GM18519 (cell line): ENCODE measurements around the gene CEMIP2.
"Not testable (repeated sequence)": the region's sequence is repeated elsewhere in the genome, so short reads cannot be mapped to it uniquely, and the experiment has no call there.

Experiments used
- ATAC-seq: cut with Tn5 transposase; IDR thresholded peaks from one replicate; pipeline ENCODE4 v1.9.1; 2021; ENCODE audit warnings: mild to moderate bottlenecking, moderate library complexity; ENCODE audit not compliant: unreplicated experiment, low FRiP score

CEMIP2 gene

GRCh38 chr9:71716138-71716909 is 52.0 kb downstream of the CEMIP2 start:
- ATAC-seq, result no peak

- ATAC-seq, result no peak
These were observed 57.5 kb downstream of the CEMIP2 start for GRCh38 chr9:71710856-71711255.

- ATAC-seq, result no peak
These were observed 58.1 kb downstream of the CEMIP2 start for GRCh38 chr9:71710201-71710600.

- no peak for ATAC-seq
These were observed 58.9 kb downstream of the CEMIP2 start for GRCh38 chr9:71709384-71709783.

GRCh38 chr9:71706176-71706575 is 62.1 kb downstream of the CEMIP2 start:
- no peak for ATAC-seq

GRCh38 chr9:71704796-71705195 is 63.5 kb downstream of the CEMIP2 start:
- no peak for ATAC-seq

GRCh38 chr9:71703172-71703872 is 65.0 kb downstream of the CEMIP2 start:
- ATAC-seq, result no peak

- no peak for ATAC-seq
These were observed 70.4 kb downstream of the CEMIP2 start for GRCh38 chr9:71697882-71698281.

GRCh38 chr9:71694332-71694731 is 74.0 kb downstream of the CEMIP2 start:
- ATAC-seq, result no peak

- ATAC-seq, result no peak
These were observed 74.7 kb downstream of the CEMIP2 start for GRCh38 chr9:71693607-71694006.

- no peak for ATAC-seq
These were observed 76.0 kb downstream of the CEMIP2 start for GRCh38 chr9:71692337-71692736.

GRCh38 chr9:71691576-71691975 is 76.7 kb downstream of the CEMIP2 start:
- ATAC-seq, result not testable (repeated sequence)

- no peak for ATAC-seq
These were observed 77.5 kb downstream of the CEMIP2 start for GRCh38 chr9:71690689-71691435.

GRCh38 chr9:71690063-71690688 is 78.1 kb downstream of the CEMIP2 start:
- ATAC-seq, result no peak

GRCh38 chr9:71687676-71688075 is 80.6 kb downstream of the CEMIP2 start:
- no peak for ATAC-seq

GRCh38 chr9:71685988-71686387 is 82.3 kb downstream of the CEMIP2 start:
- no peak for ATAC-seq

GRCh38 chr9:71685394-71685793 is 82.9 kb downstream of the CEMIP2 start:
- ATAC-seq, result no peak

- ATAC-seq, result no peak
These were observed 83.7 kb downstream of the CEMIP2 start for GRCh38 chr9:71684566-71684965.

GRCh38 chr9:71683598-71684235 is 84.6 kb downstream of the CEMIP2 start:
- no peak for ATAC-seq

- ATAC-seq, result no peak
These were observed 86.5 kb downstream of the CEMIP2 start for GRCh38 chr9:71681708-71682272.
